ENCODE measurements around the gene DDX52. TPM values are rescaled to one million over a fixed set of nuclear protein-coding genes. Genes with fewer than 3 reads are reported as not detected.

DDX52 gene
- total RNA-seq, 4 donors from 2014 or later: 13.1 to 16.9 (median 14.7) TPM

GRCh38 chr17:37671028-37671823 lies 28.0 kb upstream of the DDX52 start:
- intact Hi-C loops (cut with DNase I; ENCODE audit: low total_unique reads) (no loop called here), in situ Hi-C loops (cut with MboI; ENCODE audit: low sequenced_read_pairs in 4 of 4) (no loop called here)
- DNase-seq (no peak), ATAC-seq (no peak)
- Histone ChIP-seq H3K4me3 (no peak overlapping the region), H3K27me3 (no peaks in the 10 kb centered on the region), H3K9me3 (no peaks in the 10 kb centered on the region), H3K36me3 (no peaks in the 10 kb centered on the region), H3K27ac (no peak overlapping the region), H3K4me1 (no peaks in the 10 kb centered on the region)
- TF ChIP-seq POLR2A (IDR thresholded peaks at IDR 0.05) (no peak), CTCF (IDR thresholded peaks at IDR 0.05 in 4 of 5, conservative IDR thresholded peaks at IDR 0.05 in 1 of 5) (no peak)

- no peak for TF ChIP-seq CTCF (IDR thresholded peaks at IDR 0.05 in 4 of 5, conservative IDR thresholded peaks at IDR 0.05 in 1 of 5)
- TF ChIP-seq POLR2A (IDR thresholded peaks at IDR 0.05): no peak
- DNase-seq (no peak), ATAC-seq (no peak)
- H3K4me1 ChIP-seq: no peaks in the 10 kb centered on the region
- in situ Hi-C loops (cut with MboI; ENCODE audit: low sequenced_read_pairs in 4 of 4): no loop called here
- no peaks in the 10 kb centered on the region for H3K36me3 ChIP-seq
- no peaks in the 10 kb centered on the region for H3K9me3 ChIP-seq
- H3K4me3 ChIP-seq: no peak overlapping the region
- H3K27ac ChIP-seq: no peak overlapping the region
- H3K27me3 ChIP-seq: no peaks in the 10 kb centered on the region
- intact Hi-C loops (cut with DNase I; ENCODE audit: low total_unique reads): no loop called here
Observed at GRCh38 chr17:37667039-37667438, 23.8 kb upstream of the DDX52 start.

DNA sequence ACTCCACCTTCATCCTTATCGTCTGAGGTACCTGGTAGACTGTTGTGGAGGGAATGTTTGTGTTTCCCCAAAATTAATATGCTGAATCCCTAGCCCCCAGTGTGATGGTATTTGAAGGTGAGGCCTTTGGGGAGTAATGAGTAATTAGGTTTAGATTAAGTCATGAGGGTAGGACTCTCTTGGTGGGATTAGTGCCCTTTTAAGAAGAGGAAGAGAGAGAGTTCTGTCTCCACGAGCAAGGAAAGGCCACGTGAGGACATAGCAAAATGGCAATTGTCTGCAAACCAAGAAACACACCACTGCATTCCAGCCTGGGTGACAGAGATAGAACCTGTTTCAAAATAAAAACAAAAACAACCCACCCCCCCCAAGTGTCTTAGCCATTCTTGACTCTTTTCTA lies 21.0 kb upstream of the DDX52 start:
- Histone ChIP-seq H3K27ac (no peak overlapping the region), H3K36me3 (no peaks in the 10 kb centered on the region), H3K27me3 (no peaks in the 10 kb centered on the region), H3K4me1 (no peaks in the 10 kb centered on the region), H3K9me3 (no peaks in the 10 kb centered on the region), H3K4me3 (no peak overlapping the region)
- TF ChIP-seq CTCF (IDR thresholded peaks at IDR 0.05 in 4 of 5, conservative IDR thresholded peaks at IDR 0.05 in 1 of 5): no peak
- no peak for TF ChIP-seq POLR2A (IDR thresholded peaks at IDR 0.05)
- ATAC-seq (no peak), DNase-seq (no peak)
- intact Hi-C loops (cut with DNase I; ENCODE audit: low total_unique reads): no loop called here
- in situ Hi-C loops (cut with MboI; ENCODE audit: low sequenced_read_pairs in 4 of 4): no loop called here

GRCh38 chr17:37662353-37662752 lies 19.1 kb upstream of the DDX52 start:
- in situ Hi-C loops (cut with MboI; ENCODE audit: low sequenced_read_pairs in 4 of 4) (no loop called here), intact Hi-C loops (cut with DNase I; ENCODE audit: low total_unique reads) (no loop called here)
- no peaks in the 10 kb centered on the region for H3K36me3 ChIP-seq
- H3K4me1 ChIP-seq: no peaks in the 10 kb centered on the region
- no peak overlapping the region for H3K27ac ChIP-seq
- H3K27me3 ChIP-seq: no peaks in the 10 kb centered on the region
- DNase-seq (no peak), ATAC-seq (no peak)
- H3K9me3 ChIP-seq: no peaks in the 10 kb centered on the region
- H3K4me3 ChIP-seq: no peak overlapping the region
- TF ChIP-seq CTCF (IDR thresholded peaks at IDR 0.05 in 4 of 5, conservative IDR thresholded peaks at IDR 0.05 in 1 of 5): no peak
- no peak for TF ChIP-seq POLR2A (IDR thresholded peaks at IDR 0.05)

Measured in gastrocnemius medialis (tissue), 4 donors.